IPS-NIHi7 (cell line): ENCODE results near the gene ATF7.
"Not testable (repeated sequence)": the region's sequence is repeated elsewhere in the genome, so short reads cannot be mapped to it uniquely, and the experiment has no call there.

Experiments
- DNase-seq: peaks from one replicate; pipeline ENCODE4 v3.0.0; 2012; ENCODE audit warnings: mixed read lengths; ENCODE audit errors: extremely low spot score

The ATF7 gene

GRCh38 chr12:53565376-53565775, 60.8 kb downstream of the ATF7 start:
- DNase-seq, result not testable (repeated sequence)

GRCh38 chr12:53564941-53565340, 61.2 kb downstream of the ATF7 start:
- no peak for DNase-seq

GRCh38 chr12:53564278-53564677, 61.9 kb downstream of the ATF7 start:
- DNase-seq, result no peak

- DNase-seq, result no peak
Measured at GRCh38 chr12:53563452-53564028, 62.6 kb downstream of the ATF7 start.

GRCh38 chr12:53561590-53561953, 64.6 kb downstream of the ATF7 start:
- DNase-seq, result no peak

GRCh38 chr12:53560912-53561589, 65.1 kb downstream of the ATF7 start:
- no peak for DNase-seq

- no peak for DNase-seq
Measured at GRCh38 chr12:53560351-53560750, 65.8 kb downstream of the ATF7 start.

GRCh38 chr12:53558631-53559030, 67.6 kb downstream of the ATF7 start:
- DNase-seq, result no peak

GRCh38 chr12:53552361-53553327, 73.5 kb downstream of the ATF7 start:
- DNase-seq, result no peak

- no peak for DNase-seq
Measured at GRCh38 chr12:53551889-53552291, 74.3 kb downstream of the ATF7 start.

GRCh38 chr12:53550595-53550994, 75.6 kb downstream of the ATF7 start:
- no peak for DNase-seq

GRCh38 chr12:53550131-53550530, 76.1 kb downstream of the ATF7 start:
- not testable (repeated sequence) for DNase-seq

- DNase-seq, result not testable (repeated sequence)
Measured at GRCh38 chr12:53548354-53548753, 77.8 kb downstream of the ATF7 start.

- peak; percentile 81 for DNase-seq
Measured at GRCh38 chr12:53543539-53543938, 82.6 kb downstream of the ATF7 start.

GRCh38 chr12:53539526-53539925, 86.7 kb downstream of the ATF7 start:
- no peak for DNase-seq

GRCh38 chr12:53538209-53538689, 87.9 kb downstream of the ATF7 start:
- DNase-seq, result no peak

GRCh38 chr12:53536962-53537361, 89.2 kb downstream of the ATF7 start:
- no peak for DNase-seq

GRCh38 chr12:53533471-53533870, 92.7 kb downstream of the ATF7 start:
- no peak for DNase-seq

- no peak for DNase-seq
Measured at GRCh38 chr12:53532524-53533445, 93.4 kb downstream of the ATF7 start.

- DNase-seq, result no peak
Measured at GRCh38 chr12:53532021-53532420, 94.2 kb downstream of the ATF7 start.

- no peak for DNase-seq
Measured at GRCh38 chr12:53530920-53531319, 95.3 kb downstream of the ATF7 start.
